LNCAP (cell line): Measurements from ENCODE around the gene SDC1.

Experiments
- CTCF ChIP-seq: fragments of 450-650 bp; IDR thresholded peaks from 2 replicates; pipeline ENCODE4 v1.5.1; 2017; ENCODE audit warnings: mild to moderate bottlenecking

The SDC1 gene

GRCh38 chr2:20179466-20179754 lies 45.5 kb downstream of the SDC1 start:
- TF ChIP-seq CTCF: no peak

DNA sequence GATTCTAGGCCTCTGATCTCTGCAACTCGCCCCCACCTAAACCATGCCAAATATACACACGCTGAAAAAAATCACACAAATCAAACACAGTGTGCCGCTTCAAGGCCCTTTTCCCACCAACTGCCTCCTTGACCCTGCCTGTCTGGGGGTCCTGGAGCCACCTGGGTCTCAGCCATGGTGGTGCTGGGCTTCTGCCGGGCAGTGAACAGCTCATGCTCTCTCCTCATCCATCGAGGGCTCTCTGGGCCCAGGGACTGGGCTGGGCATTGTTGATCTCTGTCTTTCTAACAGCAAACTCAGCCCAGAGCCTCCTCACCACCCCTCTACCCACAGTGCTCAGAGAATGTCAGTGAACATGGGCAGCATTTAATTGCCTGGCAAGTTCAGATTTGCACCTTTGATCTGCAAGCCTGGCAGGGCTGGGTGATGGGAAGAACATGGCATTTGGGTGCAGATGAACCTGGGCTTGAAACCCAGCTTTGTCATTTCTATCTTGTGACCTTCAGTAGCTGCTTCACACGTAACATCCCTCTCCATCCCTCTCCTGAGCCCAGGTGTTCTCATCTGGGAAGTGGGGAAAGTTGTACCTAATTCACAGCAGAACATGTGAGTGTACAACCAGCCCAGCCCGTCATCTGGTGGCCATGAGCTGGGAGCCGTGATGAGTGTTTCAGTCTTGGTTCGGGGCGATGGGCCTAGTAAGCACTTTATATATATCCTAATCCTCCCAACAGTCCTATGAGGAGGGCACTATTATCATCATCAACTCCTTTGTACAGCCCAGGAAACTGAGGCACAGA lies 46.1 kb downstream of the SDC1 start:
- no peak for TF ChIP-seq CTCF

- TF ChIP-seq CTCF: no peak
These were observed 46.7 kb downstream of the SDC1 start for GRCh38 chr2:20178249-20178607.

DNA sequence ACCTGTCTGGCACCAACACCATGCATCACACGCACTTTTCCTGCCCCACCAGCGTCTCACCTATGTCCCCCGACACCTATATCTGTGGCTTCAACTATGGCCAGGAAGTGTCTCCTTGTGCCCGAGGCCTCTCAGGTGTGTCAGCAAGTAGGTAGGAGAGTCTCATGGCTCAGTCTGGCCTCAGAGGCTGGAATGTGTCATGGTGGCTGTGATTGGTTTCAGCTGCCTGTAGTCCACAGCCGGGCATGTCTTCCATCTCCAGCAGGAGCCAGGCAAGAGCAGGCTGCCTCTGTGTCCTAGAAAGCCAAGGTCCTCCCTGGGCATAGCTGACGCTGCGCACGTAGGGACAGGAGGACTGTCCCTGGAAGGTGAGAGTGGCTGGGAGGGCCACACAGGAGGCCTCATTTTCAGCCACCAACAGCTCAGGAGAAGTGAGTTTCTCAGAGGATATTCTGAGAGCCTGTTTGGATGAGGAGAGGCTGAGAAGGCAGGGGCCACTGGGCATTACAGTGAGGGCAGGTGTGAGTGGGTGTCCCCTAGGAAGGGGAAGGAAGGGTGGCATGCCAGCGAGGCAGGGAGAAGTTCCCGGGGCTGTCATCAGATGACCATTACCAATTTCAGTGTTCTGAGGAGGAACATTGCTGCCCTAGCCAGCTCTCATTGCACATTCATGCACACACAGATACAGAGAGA lies 47.2 kb downstream of the SDC1 start:
- no peak for TF ChIP-seq CTCF

DNA sequence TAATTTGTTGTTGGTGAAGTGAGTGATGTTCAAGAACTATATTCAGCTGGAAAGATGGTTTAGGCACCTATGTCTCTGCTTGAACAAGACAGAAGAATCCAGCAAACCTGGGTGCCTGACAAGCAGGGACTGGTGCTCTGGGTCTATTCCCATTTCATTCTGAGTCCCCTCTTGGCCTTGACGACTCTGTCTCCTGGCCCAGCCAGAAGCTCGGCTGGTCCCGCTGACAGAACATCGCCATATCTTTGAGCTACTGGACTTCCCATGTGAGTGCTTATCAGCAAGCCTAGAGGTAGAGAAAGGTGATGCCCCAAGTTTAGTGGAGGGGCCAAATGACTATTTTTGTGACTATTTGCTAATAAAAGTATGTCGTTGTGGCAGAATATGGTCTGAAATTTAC lies 48.2 kb downstream of the SDC1 start:
- TF ChIP-seq CTCF: no peak

GRCh38 chr2:20175931-20176330 lies 49.0 kb downstream of the SDC1 start:
- TF ChIP-seq CTCF: no peak

- no peak for TF ChIP-seq CTCF
These were observed 49.7 kb downstream of the SDC1 start for GRCh38 chr2:20175267-20175666.
